ENCODE data around the gene LRRC10B. TPM values are rescaled to one million over a fixed set of nuclear protein-coding genes. Genes with fewer than 3 reads are reported as not detected.

The LRRC10B gene
- polyA plus RNA-seq, 2 of the 4 experiments (the other 2 are of a cell fraction) = 0.03 to 0.04 TPM

GRCh38 chr11:61472868-61473267, 35.7 kb upstream of the LRRC10B start:
- no peak overlapping the region for H3K27ac ChIP-seq
- H3K9me3 ChIP-seq = no peaks in the 10 kb centered on the region
- H3K4me3 ChIP-seq = no peak overlapping the region
- ATAC-seq (no peak), FAIRE-seq (no peak), DNase-seq (ENCODE audit: low read depth in 1 of 2, low spot score in 1 of 2) (no peak)
- ChIA-PET POLR2A (no interaction called here), CTCF (interaction anchor here (0.7 to 8.2 kb wide), 8 partner anchors 27 to 206 kb away, joined by 3 to 59 read pairs (median 4); no protein-coding TSS in a partner anchor)
- H3K4me1 ChIP-seq = no peaks in the 10 kb centered on the region
- no peak for TF ChIP-seq ZC3H11A (IDR thresholded peaks at IDR 0.05)
- TF ChIP-seq CHD2 (IDR thresholded peaks at IDR 0.05; ENCODE audit: low read length, partially characterized antibody) = no peak
- no peak for TF ChIP-seq E2F6 (IDR thresholded peaks at IDR 0.05; ENCODE audit: borderline replicate concordance, low read depth)
- no peak for TF ChIP-seq FOSL2 (IDR thresholded peaks at IDR 0.05)
- TF ChIP-seq FOSL2 (CRISPR knock-in tag; IDR thresholded peaks at IDR 0.05) = no peak
- no peak for TF ChIP-seq RNF2 (IDR thresholded peaks at IDR 0.05; ENCODE audit: borderline replicate concordance, low read depth)
- no peak for TF ChIP-seq TP53 (CRISPR knock-in tag; IDR thresholded peaks at IDR 0.05)
- no peak for TF ChIP-seq EHMT2 (IDR thresholded peaks at IDR 0.05; ENCODE audit: low read depth)
- no peak for TF ChIP-seq CHD4 (IDR thresholded peaks at IDR 0.05; ENCODE audit: borderline replicate concordance)
- TF ChIP-seq ZFP36 (IDR thresholded peaks at IDR 0.05; ENCODE audit: borderline replicate concordance, partially characterized antibody) = no peak
- no peak for TF ChIP-seq KDM1A (IDR thresholded peaks at IDR 0.05; ENCODE audit: low read depth)
- no peak for TF ChIP-seq MAX (IDR thresholded peaks at IDR 0.05)
- no peak for TF ChIP-seq CTCF (IDR thresholded peaks at IDR 0.05)
- no peak for TF ChIP-seq ELK1 (IDR thresholded peaks at IDR 0.05; ENCODE audit: low read depth, low read length)
- TF ChIP-seq POLR2A (IDR thresholded peaks at IDR 0.05; ENCODE audit: low read length) = no peak
- no peak for TF ChIP-seq JUNB (IDR thresholded peaks at IDR 0.05)
- H3K4me2 ChIP-seq = no peak overlapping the region
- 83% methylated on average over 5 of the region's 5 CpGs for WGBS (ENCODE audit: missing lambda C conversion rate)

- H3K4me3 ChIP-seq = no peak overlapping the region
- H3K4me1 ChIP-seq = no peaks in the 10 kb centered on the region
- 83% methylated on average over 3 of the region's 3 CpGs for whole genome bisulfite sequencing (ENCODE audit: missing lambda C conversion rate)
- no peak for FAIRE-seq
- DNase-seq (ENCODE audit: low read depth in 1 of 2, low spot score in 1 of 2) = no peak
- no peak overlapping the region for H3K27ac ChIP-seq
- ATAC-seq = no peak
- no peak overlapping the region for H3K4me2 ChIP-seq
- TF ChIP-seq ESRRA (IDR thresholded peaks at IDR 0.05; ENCODE audit: borderline replicate concordance, low read length) (no peak), MAFK (IDR thresholded peaks at IDR 0.05; ENCODE audit: partially characterized antibody) (peak; percentile 60)
- no peaks in the 10 kb centered on the region for H3K9me3 ChIP-seq
- ChIA-PET CTCF (interaction anchor here (0.7 to 8.2 kb wide), 7 partner anchors 28 to 206 kb away, joined by 3 to 59 read pairs (median 4); no protein-coding TSS in a partner anchor), POLR2A (no interaction called here)
Measured at GRCh38 chr11:61473370-61474012, 35.1 kb upstream of the LRRC10B start.

- WGBS (ENCODE audit: missing lambda C conversion rate) = 91% methylated on average over 6 of the region's 6 CpGs
- CTCF ChIA-PET = interaction anchor here (0.6 to 9.1 kb wide), 10 partner anchors 15 to 448 kb away, joined by 3 to 141 read pairs (median 3); no protein-coding TSS in a partner anchor
- Histone ChIP-seq H3K27ac (no peak overlapping the region), H3K9me3 (no peaks in the 10 kb centered on the region), H3K4me3 (no peak overlapping the region), H3K4me1 (no peaks in the 10 kb centered on the region), H3K4me2 (no peak overlapping the region)
- no peak for ATAC-seq
- no peak for TF ChIP-seq SMC3 (IDR thresholded peaks at IDR 0.05)
- no peak for TF ChIP-seq ZNF302 (CRISPR knock-in tag; IDR thresholded peaks at IDR 0.05)
- TF ChIP-seq PHF8 (IDR thresholded peaks at IDR 0.05; ENCODE audit: borderline replicate concordance, low read depth) = no peak
- TF ChIP-seq MAZ (IDR thresholded peaks at IDR 0.05; ENCODE audit: borderline replicate concordance, low read depth, low read length) = no peak
- TF ChIP-seq MAFK (IDR thresholded peaks at IDR 0.05; ENCODE audit: partially characterized antibody) = no peak
- TF ChIP-seq NPAS2 (CRISPR knock-in tag; IDR thresholded peaks at IDR 0.05; ENCODE audit: borderline replicate concordance) = no peak
- no peak for TF ChIP-seq EP300 (IDR thresholded peaks at IDR 0.05)
- no peak for TF ChIP-seq EHMT2 (IDR thresholded peaks at IDR 0.05; ENCODE audit: low read depth)
- TF ChIP-seq MYC (IDR thresholded peaks at IDR 0.05; ENCODE audit: borderline replicate concordance, low read length) = no peak
- no peak for DNase-seq (ENCODE audit: low read depth in 1 of 2, low spot score in 1 of 2)
- POLR2A ChIA-PET = interaction anchor here (1.2 kb wide), 1 partner anchor 28 kb away, joined by 3 read pairs; no protein-coding TSS in a partner anchor
- FAIRE-seq = no peak
Measured at GRCh38 chr11:61474013-61474643, 34.4 kb upstream of the LRRC10B start.
